Stimulated activated CD8-positive, alpha-beta memory T cell treated with anti-CD3 and anti-CD28 coated beads, Interleukin-4, amount 100 ng/mL, for 1 hour (primary cell): ENCODE measurements around the gene FJX1.
"Not testable (repeated sequence)": the region's sequence is repeated elsewhere in the genome, so short reads cannot be mapped to it uniquely, and the experiment has no call there.

Experiments
- DNase-seq, 2 donors: peaks; one replicate each; pipeline ENCODE4 v3.0.0-alpha.2; 2020; ENCODE audit warnings: low read depth in 2 of 2, low spot score in 1 of 2

FJX1 gene

GRCh38 chr11:35629914-35630313 is 11.7 kb downstream of the FJX1 start:
- no peak for DNase-seq

- no peak for DNase-seq
Observed at GRCh38 chr11:35631891-35632290, 13.6 kb downstream of the FJX1 start.

- no peak for DNase-seq
Observed at GRCh38 chr11:35632301-35632700, 14.0 kb downstream of the FJX1 start.

- no peak for DNase-seq
Observed at GRCh38 chr11:35633827-35634423, 15.7 kb downstream of the FJX1 start.

- no peak for DNase-seq
Observed at GRCh38 chr11:35635933-35636332, 17.7 kb downstream of the FJX1 start.

GRCh38 chr11:35639591-35640179 is 21.4 kb downstream of the FJX1 start:
- no peak for DNase-seq

- no peak for DNase-seq
Observed at GRCh38 chr11:35641171-35641897, 23.1 kb downstream of the FJX1 start.

- no peak for DNase-seq
Observed at GRCh38 chr11:35641964-35642363, 23.7 kb downstream of the FJX1 start.

GRCh38 chr11:35647421-35648093 is 29.3 kb downstream of the FJX1 start:
- DNase-seq, result no peak

- no peak for DNase-seq
Observed at GRCh38 chr11:35650006-35650405, 31.7 kb downstream of the FJX1 start.

- no peak for DNase-seq
Observed at GRCh38 chr11:35650467-35650866, 32.2 kb downstream of the FJX1 start.

- DNase-seq, result no peak
Observed at GRCh38 chr11:35651263-35651662, 33.0 kb downstream of the FJX1 start.

GRCh38 chr11:35652786-35653185 is 34.5 kb downstream of the FJX1 start:
- DNase-seq, result not testable (repeated sequence)

GRCh38 chr11:35654711-35655110 is 36.5 kb downstream of the FJX1 start:
- DNase-seq, result no peak

GRCh38 chr11:35655254-35655653 is 37.0 kb downstream of the FJX1 start:
- no peak for DNase-seq

GRCh38 chr11:35655856-35656255 is 37.6 kb downstream of the FJX1 start:
- DNase-seq, result no peak

GRCh38 chr11:35658020-35658948 is 40.0 kb downstream of the FJX1 start:
- no peak for DNase-seq

GRCh38 chr11:35661534-35661933 is 43.3 kb downstream of the FJX1 start:
- DNase-seq, result no peak

GRCh38 chr11:35662061-35662648 is 43.9 kb downstream of the FJX1 start:
- peak; percentile 11 for DNase-seq

GRCh38 chr11:35662649-35663407 is 44.6 kb downstream of the FJX1 start, which contains the start of gene TRIM44:
TRIM44 (plus strand) TSS chr11:35662775; CDS start chr11:35663112, 337 bp downstream.
- peak; percentile 44 to 64 for DNase-seq
